PFSK-1 (cell line): ENCODE measurements around the gene IL3.

Source experiments
- FOXP2 ChIP-seq: optimal IDR thresholded peaks from 2 replicates; pipeline ENCODE3; 2011; ENCODE audit warnings: borderline replicate concordance, control low read depth, inconsistent platforms; ENCODE audit not compliant: insufficient read depth; ENCODE audit errors: extremely low read length, extremely low read depth
- POLR2AphosphoS5 ChIP-seq: IDR thresholded peaks from 2 replicates; pipeline ENCODE4 v1.6.1; 2012; ENCODE audit warnings: low read depth, mild to moderate bottlenecking, control low read depth, low read length, moderate library complexity
- REST ChIP-seq, 2 experiments: IDR thresholded peaks; 2 replicates each; pipeline versions ENCODE4 v1.6.1 to v1.8.0; 2011 to 2012; ENCODE audit warnings: low read depth in 2 of 2, low read length in 2 of 2, control low read depth in 1 of 2, inconsistent platforms in 1 of 2, mild to moderate bottlenecking in 1 of 2, moderate library complexity in 1 of 2; ENCODE audit not compliant: insufficient read depth in 1 of 2
- SIN3A ChIP-seq: IDR thresholded peaks from 2 replicates; pipeline ENCODE4 v1.6.1; 2012; ENCODE audit warnings: mild to moderate bottlenecking, low read length, moderate library complexity, borderline replicate concordance; ENCODE audit not compliant: insufficient read depth
- TAF1 ChIP-seq: IDR thresholded peaks from 2 replicates; pipeline ENCODE4 v1.6.1; 2012; ENCODE audit warnings: low read length, control low read depth, borderline replicate concordance; ENCODE audit not compliant: insufficient read depth

IL3 gene

GRCh38 chr5:132067941-132068808 lies 7.7 kb downstream of the IL3 start:
- TF ChIP-seq TAF1 (no peak), POLR2AphosphoS5 (no peak), FOXP2 (no peak)

- TF ChIP-seq SIN3A (no peak), POLR2AphosphoS5 (no peak), REST (IDR thresholded peaks at IDR 0.05; ENCODE audit: insufficient read depth in 1 of 2, low read depth in 2 of 2, low read length in 2 of 2) (no peak), FOXP2 (no peak), TAF1 (no peak)
Observed at GRCh38 chr5:132069561-132069960, 9.1 kb downstream of the IL3 start.

GRCh38 chr5:132069994-132070393 lies 9.5 kb downstream of the IL3 start:
- TF ChIP-seq TAF1 = no peak
- TF ChIP-seq SIN3A = no peak
- TF ChIP-seq FOXP2 = no peak
- TF ChIP-seq POLR2AphosphoS5 = no peak
- TF ChIP-seq REST (IDR thresholded peaks at IDR 0.05; ENCODE audit: insufficient read depth in 1 of 2, low read depth in 2 of 2, low read length in 2 of 2) = no peak

- TF ChIP-seq FOXP2 (no peak), POLR2AphosphoS5 (no peak), TAF1 (no peak), REST (IDR thresholded peaks at IDR 0.05; ENCODE audit: insufficient read depth in 1 of 2, low read depth in 2 of 2, low read length in 2 of 2) (no peak), SIN3A (no peak)
Observed at GRCh38 chr5:132070460-132071337, 10.2 kb downstream of the IL3 start.

GRCh38 chr5:132071338-132071707 lies 10.9 kb downstream of the IL3 start:
- no peak for TF ChIP-seq POLR2AphosphoS5
- no peak for TF ChIP-seq REST (IDR thresholded peaks at IDR 0.05; ENCODE audit: insufficient read depth in 1 of 2, low read depth in 2 of 2, low read length in 2 of 2)
- TF ChIP-seq FOXP2 = no peak
- no peak for TF ChIP-seq TAF1
- TF ChIP-seq SIN3A = no peak
